Activated T-helper 9 cell treated with anti-CD3 and anti-CD28 coated beads, Interleukin-2, amount 50 U/mL, for 16 hours (primary cell): ENCODE results near the gene CFAP97D1.

Experiments
- DNase-seq: peaks from one replicate; pipeline ENCODE4 v3.0.0-alpha.2; 2020; ENCODE audit warnings: low read depth

CFAP97D1 gene

DNA sequence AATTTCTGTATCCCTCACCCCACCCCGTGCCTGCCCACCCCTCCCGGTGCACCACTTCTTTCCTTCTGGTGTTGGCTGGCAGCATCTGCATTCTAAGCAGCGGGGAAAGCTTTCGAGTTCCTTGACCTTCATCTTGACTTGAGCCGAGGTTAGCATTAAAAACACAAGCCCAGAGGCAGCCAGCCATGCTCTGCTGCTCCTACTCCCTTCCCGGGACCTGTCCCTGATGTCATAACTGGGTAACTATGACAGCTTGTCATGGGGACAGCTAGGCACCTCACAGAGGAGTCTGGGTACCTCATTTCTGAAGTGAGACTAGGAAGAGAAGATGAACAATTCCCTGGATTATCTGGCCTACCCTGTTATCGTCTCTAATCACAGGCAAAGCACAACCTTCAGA is at the start of gene CFAP97D1:
CFAP97D1 (plus strand) TSS at position 301 of the 400 bp plus-strand sequence; CDS start at position 329, 28 bp downstream.
- DNase-seq: no peak

DNA sequence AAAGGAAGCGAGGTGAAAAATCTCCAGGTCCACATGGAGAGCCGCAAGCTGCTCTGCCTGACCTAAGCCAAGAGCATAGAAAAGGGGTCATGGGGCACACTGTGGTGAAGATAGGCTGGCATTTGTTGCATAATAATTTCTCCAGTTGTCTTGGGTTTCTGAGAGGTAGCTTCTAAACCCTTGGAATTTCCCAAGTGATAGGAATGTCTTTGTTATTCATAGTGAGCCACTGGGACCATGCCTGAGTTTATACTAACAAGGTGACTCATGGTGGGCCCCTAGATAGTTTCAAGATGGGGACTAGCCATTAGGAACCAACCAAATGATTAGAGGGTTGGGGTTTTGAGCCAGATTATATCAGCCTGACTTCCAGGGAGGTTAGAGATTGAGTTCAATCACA is 47.3 kb upstream of the CFAP97D1 start:
- no peak for DNase-seq

- DNase-seq: no peak
These were observed 46.3 kb upstream of the CFAP97D1 start for GRCh38 chr17:43733956-43734355.

DNA sequence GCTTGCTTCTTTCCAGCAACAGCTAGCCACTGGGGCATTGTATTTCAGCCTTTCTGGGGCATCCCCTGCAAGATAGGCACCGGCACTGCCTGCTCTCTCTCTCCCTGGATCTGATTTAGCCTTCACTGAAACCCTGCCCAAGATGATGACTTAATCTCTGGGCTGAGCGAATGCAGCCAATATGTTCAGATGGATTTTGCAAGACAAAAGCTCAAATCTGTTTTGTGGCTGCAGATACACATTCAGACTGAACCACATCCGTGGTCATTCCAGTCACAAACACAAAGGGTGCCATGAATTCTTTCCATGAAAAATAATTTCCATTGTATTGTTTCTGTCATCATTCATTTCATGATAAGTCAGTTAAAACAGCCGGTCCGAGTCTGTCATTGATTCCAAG is 45.9 kb upstream of the CFAP97D1 start:
- no peak for DNase-seq

DNA sequence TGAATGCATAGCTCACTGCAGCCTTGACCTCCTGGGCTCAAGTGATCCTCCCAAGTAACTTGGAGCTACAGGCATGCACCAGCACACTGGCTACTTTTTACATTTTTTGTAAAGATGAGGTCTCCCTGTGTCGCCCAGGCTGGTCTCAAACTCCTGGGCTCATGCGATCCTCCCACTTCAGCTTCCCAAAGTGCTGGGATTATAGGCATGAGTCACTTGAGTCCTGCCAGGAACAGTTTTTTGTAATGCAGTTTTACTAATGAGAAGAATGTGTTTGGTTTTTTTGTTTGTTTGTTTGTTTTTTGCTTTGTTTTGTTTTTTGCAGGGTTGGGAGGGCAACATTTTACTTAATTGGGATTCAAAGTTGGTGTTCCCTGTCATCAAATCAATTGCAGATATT is 43.8 kb upstream of the CFAP97D1 start:
- no peak for DNase-seq

- no peak for DNase-seq
These were observed 42.5 kb upstream of the CFAP97D1 start for GRCh38 chr17:43737722-43738121.

- no peak for DNase-seq
These were observed 39.7 kb upstream of the CFAP97D1 start for GRCh38 chr17:43740541-43740940.

DNA sequence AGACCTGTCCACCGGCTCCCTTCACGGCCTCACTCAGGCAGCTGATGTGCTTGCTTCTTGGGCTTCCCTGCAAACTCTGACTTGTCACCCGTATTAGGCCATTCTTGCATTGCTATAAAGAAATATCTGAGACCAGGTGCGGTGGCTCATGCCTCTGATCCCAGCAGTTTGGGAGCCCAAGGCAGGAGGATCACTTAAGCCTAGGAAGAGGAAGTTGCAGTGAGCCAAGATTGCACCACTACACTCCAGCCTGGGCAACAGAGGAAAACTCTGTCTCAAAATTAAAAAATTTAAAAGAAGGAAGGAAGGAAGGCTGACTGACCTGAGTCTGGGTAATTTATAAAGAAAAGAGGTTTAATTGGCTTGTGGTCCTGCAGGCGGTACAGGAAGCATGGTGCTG is 38.6 kb upstream of the CFAP97D1 start:
- DNase-seq: no peak

DNA sequence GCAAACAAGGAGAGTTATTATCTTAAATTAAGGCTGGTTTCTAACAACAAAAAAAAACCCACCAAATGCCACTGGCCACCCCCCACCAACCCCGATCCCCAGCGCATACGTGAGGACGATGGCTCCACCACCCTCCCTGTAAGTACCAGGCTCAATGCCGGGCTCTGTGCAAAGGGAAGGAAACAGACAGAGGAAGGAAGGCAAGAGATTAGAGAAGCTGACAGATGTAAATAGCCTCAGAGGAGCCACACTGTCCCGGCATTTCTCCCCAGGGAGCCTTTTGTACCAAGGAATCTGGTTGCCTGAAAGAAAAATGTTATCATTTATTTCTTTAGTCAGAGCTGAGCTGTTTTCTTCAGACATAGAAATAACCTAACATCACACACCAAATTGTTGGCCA is 34.7 kb upstream of the CFAP97D1 start:
- no peak for DNase-seq

DNA sequence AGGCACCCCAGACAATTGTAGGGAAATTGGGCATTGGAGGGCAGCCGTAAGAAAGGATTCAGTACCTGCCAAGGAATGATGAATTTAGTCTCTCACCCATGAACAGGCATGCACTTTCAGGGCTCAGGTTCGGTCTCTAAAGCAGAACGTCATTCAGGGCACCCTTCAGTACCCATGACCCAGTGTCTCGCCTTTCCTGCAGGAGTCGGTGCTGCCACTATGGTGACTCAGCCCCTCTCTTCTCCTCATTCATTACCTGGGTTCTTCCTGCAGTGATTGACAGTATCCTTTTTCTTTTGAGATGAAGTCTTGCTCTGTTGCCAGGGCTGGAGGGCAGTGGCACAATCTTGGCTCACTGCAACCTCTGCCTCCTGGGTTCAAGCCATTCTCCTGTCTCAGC is 30.1 kb upstream of the CFAP97D1 start:
- no peak for DNase-seq

GRCh38 chr17:43753493-43754129 is 26.6 kb upstream of the CFAP97D1 start:
- no peak for DNase-seq

DNA sequence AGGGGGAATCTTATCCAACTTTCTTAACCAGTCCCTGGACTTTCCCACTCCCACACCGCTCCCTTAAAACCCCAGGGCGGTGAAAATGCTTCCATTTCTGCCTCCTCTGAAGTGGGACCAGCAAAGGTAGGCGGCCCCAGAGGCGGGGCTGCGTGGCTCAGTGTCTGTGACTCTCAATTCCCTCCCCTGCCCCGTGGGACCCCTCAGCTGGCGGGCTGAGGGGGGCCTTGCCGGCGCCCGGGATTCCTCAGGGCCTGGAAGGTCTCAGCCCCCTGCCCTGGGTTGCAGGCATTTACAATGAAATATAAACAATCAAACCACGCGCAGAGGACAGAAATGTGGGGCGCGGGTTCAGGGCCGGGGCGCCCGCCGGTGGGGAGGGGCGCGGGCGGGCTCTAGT is 25.3 kb upstream of the CFAP97D1 start:
- no peak for DNase-seq

DNA sequence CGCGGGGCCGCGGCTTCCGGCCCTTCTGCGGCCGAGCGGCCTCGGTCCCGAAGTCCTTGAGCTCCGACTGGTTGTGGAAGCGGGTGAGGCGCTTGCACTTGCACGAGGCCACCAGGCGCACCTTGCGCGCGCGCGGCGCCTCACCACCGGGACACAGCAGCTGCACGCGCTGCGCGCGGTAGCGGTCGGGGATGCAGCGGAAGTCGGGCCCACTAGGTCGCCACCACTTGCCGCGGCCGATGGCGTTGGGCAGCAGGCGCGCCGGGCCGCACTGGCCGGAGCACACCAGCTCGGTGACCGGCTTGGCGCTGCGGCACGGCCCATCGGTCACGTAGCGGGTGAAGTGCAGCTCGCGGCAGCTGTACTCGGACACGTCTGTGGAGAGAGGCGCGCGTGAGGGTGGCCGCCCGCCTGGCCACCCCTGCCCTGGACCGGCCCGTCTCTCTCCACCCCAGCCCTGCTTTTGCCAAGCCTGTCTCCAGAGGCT is 24.8 kb upstream of the CFAP97D1 start:
- no peak for DNase-seq

GRCh38 chr17:43756201-43756600 is 24.0 kb upstream of the CFAP97D1 start:
- no peak for DNase-seq

DNA sequence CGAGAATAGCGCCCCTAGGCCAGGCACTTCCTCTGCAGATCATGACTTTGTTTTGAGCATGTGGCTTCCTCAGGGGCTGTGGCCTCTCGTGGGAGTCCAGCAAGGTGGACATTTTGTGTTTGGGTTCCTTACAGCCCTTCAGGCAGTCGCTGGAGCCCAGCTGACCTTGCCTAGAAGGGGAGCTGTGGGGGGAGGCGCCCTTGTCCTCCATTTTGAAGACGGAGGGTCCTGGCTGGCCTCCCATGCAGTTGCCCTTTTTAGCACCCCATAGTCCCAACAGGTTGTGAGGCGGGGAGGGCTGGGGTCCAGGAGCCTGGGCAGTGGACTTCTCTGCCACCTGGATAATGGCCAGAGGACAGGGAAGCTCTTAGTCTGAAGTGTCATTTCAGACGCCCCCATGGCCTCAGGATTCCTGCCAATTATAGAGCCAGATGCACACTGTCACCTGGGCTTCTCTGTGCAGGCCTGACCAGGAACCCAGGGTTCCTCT is 23.0 kb upstream of the CFAP97D1 start:
- DNase-seq: no peak

DNA sequence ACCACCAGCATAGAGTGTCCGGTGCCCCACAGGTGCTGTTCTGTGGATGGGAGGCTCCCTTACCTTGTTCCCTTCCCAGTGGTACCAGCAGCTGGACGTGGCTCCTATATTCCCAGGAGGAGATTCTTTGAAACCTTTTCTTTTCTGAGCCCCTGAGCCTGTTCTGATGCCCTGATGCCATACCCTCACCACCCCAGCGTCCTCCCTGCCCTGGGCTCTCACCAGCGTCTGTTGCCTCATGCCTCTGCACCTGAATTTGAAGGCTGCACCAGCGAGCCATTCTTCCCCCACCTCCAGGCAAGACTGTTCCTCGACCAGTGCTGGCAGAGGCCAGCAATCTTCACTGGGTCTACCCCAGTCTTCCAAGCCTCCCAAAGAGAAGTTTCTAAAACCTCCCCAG is 22.1 kb upstream of the CFAP97D1 start:
- no peak for DNase-seq

DNA sequence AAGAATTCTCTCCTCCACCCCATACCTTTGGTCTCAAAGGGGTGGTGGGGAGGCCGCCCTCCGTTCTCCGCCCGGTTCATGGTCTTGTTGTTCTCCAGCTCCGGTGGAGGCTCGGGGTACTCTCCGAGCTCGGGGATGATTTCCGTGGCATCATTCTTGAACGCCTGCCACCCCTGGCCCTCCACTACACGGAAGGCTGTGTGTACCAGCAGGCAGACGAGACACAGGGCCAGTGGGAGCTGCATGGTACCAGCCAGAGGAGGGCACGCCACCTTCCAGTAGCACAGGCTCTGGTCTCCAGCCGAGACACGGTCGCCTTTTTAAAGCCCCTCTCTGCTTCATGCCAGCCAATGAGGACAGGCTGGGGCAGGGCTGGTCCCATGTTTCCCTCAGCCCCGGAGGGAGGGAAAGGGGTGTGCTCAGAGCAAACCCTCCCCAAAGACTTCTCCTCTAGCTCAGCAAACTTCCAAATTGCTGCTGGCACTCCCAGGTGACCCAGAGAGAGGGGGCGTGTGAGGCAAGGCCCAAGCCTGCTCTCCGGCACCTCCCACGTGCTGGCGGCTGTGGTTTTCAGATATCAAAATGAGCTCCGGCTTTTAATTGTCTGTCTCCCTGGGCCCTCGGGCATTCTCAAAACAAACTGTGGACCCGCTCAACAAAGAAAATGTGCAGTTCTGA is 21.6 kb upstream of the CFAP97D1 start, which contains the start of gene SOST:
SOST (minus strand) TSS at position 295 of the 678 bp plus-strand sequence; CDS start at position 245, 50 bp downstream.
- DNase-seq: no peak

DNA sequence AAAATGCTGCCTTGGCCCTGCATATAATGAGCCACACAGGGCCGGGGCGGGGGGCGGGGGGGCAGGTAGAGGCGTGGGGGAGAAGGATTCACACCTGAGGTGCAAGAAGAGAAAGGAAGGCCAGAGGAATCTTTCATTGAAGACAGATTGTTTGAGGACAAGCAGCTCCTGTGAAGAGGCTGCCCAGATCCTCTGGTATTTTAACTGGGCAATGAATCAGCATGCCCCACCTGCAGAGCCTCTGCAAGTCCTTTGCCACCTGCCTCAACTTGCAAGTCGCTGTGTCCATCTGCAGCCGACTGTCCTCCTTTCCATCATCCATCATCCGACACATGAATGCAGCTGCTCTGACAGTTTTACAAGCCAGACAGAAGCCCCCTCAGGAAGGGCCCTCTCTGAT is 20.4 kb upstream of the CFAP97D1 start:
- DNase-seq: no peak

DNA sequence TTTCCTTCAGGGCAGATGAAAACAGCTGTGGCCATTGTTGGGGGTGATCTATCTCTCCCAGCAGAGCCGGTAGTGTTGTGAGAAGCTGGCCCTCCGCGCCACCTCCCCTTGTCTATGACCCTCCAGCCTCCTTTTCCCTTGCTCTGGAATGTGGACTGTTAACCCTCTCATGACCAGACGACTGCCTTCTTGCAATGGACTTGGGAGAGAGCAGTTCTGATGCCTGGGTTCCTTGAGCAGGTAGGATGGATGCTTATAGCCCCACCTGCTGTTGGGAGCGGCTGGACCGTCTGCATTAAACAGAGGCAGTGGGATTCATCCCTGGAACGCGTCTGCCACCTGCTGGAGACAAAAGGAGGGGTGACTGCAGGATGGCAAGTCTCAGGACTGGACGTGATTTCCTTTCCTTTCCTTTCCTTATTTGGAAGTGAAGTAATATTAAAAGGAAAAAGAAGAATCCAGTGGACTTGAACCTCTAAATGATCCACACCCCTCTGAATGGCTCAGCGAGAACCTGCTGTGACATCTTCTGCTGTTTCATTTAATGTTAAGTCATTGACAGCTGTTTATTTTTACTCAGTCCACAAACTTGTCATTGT is 19.9 kb upstream of the CFAP97D1 start:
- peak; percentile 78 for DNase-seq

DNA sequence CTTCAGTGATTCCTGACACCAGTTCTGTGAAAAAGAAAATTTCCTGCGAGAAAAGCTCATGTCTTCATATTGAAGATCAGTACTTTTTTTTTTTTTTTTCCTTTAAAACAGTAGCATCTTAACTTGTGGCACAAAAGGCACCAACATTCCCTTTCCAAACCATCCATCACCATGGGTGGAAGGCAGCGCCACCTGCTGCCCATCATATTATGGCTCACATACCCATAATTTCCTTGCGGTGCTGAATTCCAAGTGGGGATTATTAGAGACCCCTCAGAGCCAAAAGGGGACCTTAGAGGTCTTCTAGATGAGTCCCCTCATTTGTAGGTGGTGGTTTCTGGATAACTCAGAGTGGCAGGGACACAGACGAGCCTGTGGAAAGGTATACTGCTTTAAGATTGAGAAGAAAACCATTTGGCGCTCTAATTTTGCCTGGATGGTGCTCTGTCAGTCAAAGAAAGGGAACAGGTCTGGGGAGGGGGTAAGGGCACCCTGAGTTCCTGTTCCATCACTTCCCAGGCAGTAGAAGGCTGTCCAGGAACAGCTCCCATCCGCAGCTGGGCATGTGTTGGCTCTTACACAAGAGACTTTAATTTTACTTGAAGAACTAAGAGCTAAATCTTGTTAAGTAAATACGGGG is 13.7 kb upstream of the CFAP97D1 start:
- DNase-seq: peak; percentile 26

DNA sequence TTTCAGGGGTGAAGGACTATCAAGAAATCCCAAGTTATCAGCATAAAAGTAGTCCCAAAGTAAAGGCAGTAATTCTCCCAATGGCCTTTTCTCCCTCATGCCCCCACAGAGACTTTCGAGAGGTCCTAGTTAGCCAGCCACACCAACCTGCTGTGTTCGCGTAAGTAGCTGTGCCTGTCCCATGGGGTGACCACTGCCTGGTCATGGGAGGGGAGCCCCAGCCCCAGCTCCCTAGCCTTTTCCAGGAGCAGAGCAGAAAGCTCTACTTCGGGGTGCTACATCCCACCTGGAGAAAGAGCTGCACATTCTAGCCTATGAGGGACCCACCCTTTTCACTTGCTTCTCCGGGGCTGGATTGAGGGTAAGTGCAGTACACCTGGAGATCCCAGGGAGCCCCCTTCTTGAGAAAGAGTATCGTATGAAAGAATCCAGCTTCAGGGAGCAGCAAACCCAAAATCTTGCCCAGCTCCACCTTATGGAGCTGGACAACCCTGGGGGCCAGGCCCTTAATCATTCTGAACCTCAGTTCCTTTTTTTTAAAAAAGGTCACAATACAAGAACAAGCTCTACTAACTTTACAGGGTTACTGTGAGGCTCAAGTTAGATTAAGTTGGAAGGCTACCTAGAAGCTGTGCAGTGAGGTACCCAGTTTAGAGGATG is 13.1 kb upstream of the CFAP97D1 start:
- DNase-seq: no peak

DNA sequence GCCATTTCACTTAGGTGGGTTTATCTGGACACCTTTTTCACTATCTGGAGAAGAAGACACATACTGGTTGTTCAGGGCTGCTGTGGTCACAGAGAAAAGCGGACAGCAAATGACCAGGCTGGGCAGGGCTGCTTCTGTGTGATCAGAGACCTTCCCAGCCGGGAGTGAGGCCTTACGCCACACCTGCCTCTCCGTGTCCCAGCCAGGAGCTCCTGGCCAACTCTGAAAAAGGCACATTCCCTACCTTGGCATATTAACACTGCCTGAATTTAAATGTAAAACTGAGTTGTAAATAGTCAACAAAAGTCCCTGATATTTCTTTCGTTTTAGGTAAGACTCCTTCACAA is 12.5 kb upstream of the CFAP97D1 start:
- no peak for DNase-seq
